ENCODE measurements around the gene PIK3R6.

DNA sequence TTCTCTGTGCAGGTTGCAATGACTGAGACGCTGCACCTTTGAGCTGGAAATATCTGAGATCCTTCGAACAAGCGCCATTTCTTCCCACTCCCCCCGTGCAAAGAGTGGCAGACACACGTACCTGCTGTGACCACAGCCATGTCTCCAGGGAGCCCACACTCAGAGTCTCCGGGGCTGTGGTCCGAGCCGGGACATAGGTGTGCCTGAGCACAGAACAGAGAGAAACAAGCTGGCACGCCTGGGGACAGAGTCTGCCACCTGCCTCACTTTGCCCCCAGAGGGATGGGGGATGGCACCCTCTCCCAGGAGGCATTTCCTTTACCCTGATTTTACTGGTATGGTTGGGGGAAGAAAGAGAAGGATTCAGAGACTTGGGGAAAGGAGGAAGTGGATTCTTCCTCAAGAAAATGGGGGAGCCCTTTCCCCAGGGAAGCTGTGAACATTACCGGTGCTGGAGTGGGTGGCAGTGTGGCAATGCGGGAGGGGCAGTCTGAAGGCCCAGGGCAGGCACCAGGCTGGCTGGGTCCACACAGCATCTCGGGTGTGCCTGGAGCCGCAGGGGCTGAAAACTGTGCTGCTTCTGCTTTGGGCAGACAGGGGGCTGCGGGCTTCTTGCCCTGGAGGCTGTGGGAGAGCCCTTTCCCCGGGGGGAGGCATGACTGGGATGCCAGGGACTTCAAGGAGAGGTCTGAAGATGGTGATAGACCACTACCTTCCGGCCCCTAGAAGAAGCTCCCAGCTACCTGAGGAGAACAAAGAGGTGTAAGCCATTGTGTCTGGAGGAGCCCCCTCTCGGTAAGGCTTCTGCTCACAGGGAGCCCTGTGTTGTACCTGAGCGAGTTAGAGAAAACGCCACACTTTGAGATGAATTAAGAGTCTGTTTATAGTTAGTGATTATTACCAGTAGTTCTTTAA is 6.6 kb upstream of the PIK3R6 start:
- no peak for TF ChIP-seq CTCF (conservative IDR thresholded peaks at IDR 0.05; ENCODE audit: low read depth, low read length)
- no peak for TF ChIP-seq EZH2 (IDR thresholded peaks at IDR 0.05; ENCODE audit: low read length, unreplicated experiment)
- TF ChIP-seq EZH2phosphoT487 (IDR thresholded peaks at IDR 0.05; ENCODE audit: borderline replicate concordance, low read length) = no peak

All from PC-3 (cell line).